HG03571 (cell line): Measurements from ENCODE around the gene UBE2G2.
"Not testable (repeated sequence)": the region's sequence is repeated elsewhere in the genome, so short reads cannot be mapped to it uniquely, and the experiment has no call there.

Source experiments
- ATAC-seq: cut with Tn5 transposase; IDR thresholded peaks from one replicate; pipeline ENCODE4 v1.9.1; 2021; ENCODE audit not compliant: unreplicated experiment

UBE2G2 gene

DNA sequence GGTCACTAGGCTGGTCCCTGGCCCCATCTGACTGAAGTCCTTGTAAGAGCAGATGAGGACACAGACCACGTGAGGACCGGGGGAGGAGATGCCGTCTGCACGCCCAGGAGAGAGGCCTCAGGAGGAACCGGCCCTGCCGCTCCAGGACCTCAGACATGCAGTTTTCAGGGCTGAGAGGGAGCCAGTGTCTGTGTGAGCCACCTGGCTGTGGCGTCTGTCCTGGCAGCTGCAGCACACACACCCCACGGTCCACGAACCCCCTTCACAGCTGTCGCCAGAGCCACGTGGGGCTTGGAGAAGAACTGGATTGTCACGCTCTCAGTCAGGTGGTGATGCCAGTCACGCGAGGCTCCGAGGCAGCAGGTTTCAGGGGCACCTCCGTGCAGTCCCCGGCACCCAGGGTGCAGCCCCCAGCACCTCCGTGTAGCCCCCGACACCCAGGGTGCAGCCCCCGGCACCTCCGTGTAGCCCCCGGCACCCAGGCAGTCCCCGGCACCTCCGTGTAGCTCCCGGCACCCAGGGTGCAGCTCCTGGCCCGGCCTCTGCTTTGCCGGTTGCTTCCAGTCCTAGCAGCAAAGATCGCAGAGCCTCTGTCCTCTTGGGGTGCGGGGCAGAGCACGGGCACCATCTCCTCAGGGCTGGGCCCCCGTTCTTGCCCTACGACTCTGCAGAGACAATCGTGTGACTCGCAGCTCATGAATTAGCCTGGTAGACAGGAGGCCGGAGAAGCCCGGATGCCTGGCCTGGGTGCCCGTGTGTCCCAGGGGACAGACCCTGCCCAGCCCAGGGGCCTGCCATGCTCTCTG is 35.2 kb upstream of the UBE2G2 start:
- no peak for ATAC-seq

DNA sequence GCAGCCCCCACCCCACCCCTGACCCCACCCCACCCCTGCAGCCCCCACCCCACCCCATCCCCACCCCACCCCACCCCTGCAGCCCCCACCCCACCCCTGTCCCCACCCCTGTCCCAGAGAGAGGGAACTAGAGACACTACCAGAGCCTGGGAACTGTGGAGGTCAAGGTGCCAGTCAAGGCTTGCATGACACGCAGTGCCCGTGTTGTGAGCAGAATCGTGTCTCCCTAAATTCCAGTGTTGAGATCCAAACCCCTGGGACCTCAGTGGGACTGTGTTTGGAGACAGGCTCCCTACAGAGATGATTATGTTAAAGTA is 34.7 kb upstream of the UBE2G2 start:
- no peak for ATAC-seq

DNA sequence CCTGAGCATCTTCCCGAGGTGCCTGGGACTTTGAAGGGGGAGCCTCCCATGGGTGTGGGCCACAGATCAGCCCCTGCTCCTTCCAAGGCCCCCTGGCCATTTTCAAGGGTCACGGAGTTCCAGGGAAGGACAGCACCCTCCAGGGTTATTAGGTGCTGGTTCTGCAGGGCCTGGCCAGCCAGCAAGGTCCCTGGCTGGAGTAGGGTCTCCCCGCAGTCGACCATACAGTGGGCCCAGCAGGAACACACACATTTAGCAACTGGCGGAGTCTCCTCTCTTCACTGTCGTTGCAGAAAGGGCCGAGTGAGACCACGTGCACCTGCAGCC is 34.0 kb upstream of the UBE2G2 start:
- ATAC-seq = no peak

- ATAC-seq = no peak
Observed at GRCh38 chr21:44834951-44835646, 33.5 kb upstream of the UBE2G2 start.

DNA sequence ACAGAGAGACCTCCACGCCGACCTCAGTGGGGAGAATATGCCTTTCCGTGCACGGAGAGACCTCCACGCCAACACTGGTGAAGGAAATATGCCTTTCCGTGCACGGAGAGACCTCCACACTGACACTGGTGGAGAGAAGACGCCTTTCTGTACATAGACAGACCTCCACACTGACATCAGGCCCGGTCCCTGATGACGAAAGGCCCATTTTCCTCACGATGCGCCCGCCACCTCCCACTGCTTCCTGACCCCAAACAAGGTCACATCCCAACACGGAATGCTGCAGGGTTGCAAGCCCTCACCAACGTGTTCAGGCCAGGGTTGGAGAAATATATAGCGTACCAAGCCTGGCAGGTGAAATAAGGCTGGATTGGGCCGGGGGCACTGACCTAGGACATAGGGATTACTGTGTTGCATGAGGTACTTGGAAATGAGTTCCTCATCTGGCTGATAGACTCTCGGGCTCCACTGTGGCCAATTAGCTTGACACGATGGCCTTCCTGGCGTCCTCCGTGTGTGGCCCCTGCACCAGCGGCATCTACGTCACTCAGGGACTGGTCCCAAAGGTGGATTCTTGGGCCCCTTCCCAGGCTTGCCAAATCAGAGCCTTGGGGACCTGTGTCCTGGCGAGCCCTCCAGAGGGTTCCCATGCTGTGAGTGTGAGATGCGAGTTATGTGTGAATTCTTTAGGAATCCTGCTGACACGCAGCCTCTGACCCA is 32.8 kb upstream of the UBE2G2 start:
- ATAC-seq = no peak

- no peak for ATAC-seq
Observed at GRCh38 chr21:44833663-44834062, 32.0 kb upstream of the UBE2G2 start.

GRCh38 chr21:44832516-44833255 is 31.1 kb upstream of the UBE2G2 start:
- not testable (repeated sequence) for ATAC-seq

- no peak for ATAC-seq
Observed at GRCh38 chr21:44831227-44831860, 29.7 kb upstream of the UBE2G2 start.

DNA sequence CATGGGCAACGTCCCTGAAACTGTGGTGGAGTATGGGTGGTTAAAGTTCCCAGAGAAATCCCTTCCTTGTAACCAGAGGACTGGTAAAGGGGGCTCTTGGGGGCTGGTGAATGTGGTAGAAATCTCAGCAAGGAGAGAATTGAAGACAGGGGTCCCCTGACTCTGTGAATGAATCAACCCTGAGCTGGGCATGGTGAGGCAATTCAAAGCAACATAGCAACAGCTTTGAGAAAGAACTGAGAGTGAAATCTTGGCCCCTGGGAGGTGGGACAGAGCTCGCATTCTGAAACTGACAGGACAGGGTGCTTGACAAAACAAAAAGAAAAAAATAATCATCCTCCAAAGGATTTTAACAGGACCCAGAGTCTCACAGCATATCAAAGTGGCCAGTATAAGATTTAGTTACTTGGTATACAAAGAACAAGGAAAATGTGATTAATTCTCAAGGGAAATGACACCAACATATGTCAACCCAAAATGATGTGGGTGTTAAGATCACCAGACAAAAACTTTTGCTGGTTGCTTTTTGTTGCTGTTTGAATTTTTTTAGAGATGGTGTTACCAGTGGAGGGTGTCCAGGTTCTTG is 28.0 kb upstream of the UBE2G2 start:
- no peak for ATAC-seq

DNA sequence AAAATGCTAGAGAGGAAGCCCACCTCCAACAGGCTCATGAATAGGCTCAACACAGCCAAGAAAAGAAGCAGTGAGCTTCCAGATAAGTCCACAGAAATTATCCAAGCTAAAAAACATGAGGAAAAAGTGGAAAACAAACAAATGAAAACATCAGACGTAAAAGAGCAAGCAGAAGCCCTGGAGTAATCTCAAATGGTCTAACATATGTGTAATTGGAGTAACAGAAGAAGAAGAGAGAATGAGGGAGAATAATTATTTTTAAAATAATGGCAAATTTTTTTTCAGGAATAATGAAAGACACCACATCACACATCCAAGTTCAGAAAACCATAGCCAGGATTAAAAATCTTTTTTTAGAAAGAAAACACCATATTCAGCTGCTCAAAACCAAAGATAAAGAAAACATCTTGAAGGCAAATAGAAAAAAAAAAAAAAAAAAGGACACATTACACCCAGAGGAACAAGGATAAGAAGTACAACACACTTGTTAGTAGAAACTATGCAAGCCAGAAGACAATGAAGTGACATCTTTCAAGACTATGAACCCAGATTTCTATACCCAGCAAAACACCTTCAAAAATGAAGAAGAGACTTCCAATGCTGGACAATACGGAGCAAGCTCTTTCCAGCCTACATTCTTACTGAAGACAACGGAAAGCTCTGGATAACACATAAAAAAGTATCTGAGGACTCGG is 26.9 kb upstream of the UBE2G2 start:
- ATAC-seq = no peak

- no peak for ATAC-seq
Observed at GRCh38 chr21:44823179-44823660, 21.6 kb upstream of the UBE2G2 start.

DNA sequence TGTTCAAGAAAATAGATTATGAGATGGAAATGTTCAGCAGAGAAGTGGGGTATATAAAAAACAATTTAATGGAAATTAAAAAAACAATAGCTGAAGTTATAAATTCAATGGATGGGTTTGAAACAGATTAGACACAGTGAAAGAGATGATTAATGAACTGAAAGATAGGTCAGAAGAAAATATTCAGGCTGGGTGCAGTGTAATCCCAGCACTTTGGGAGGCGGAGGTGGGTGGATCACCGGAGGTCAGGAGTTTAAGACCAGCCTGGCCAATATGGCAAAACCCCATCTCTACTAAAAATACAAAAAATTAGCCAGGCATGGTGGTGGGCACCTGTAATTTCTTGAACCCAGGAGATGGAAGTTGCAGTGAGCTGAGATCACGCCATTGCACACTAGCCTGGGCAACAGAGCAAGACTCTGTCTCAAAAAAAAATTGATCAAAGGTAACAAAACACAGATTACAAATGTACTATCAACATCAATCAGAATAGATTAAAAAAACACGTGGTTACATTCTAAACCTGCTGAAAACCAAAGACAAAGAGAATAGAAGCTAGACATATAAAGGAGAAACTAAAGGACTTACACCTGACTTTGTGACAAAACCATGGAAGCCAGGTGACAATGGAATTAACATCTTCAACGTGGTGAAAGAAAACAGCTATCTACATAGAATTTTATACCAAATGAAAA is 21.0 kb upstream of the UBE2G2 start:
- no peak for ATAC-seq

- ATAC-seq = no peak
Observed at GRCh38 chr21:44820851-44821250, 19.2 kb upstream of the UBE2G2 start.

DNA sequence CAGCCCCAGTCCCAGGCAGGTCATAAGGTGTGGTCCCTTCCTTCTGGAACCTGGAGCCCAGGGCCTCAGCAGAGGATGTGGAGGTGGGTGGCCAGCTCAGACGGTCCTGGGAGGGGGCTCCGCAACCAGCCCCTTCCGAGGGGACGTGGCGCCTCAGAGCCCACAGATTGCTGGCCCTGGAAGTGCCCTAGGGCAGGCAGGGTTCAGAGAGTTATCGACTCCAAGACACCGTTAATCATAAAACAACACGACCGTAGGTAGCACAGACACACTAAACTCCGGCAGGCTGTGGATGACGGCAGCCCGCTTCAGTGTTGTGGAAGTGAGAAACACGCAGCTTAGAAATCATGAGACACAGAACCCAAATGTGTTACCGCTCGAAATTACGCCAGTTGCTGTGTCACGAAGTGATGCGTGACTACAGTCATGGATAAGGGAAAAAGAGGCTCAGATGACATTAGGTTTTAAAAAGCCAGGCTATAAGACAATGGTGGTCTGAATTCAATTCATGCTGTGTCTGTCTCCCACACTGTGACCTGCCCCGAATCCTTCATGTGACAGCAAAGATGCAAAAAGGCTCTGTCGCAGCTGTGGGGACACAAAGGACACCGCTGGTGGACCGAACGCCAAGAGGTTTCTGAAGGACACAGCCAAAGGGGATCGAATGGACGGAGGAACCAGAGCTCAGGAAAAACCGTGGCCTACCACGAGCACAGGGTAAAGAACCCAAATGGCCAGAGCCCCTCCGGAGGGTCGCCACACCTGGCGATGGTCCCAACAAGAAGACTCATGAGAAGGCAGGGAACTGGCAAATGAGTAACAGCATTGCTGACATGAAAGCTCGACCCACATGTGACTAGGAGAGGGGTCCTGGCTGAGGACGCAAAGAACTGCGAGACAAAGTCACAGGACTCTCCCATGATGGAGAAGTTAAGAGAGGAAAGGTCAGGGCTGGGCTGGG is 17.9 kb upstream of the UBE2G2 start:
- ATAC-seq = no peak

DNA sequence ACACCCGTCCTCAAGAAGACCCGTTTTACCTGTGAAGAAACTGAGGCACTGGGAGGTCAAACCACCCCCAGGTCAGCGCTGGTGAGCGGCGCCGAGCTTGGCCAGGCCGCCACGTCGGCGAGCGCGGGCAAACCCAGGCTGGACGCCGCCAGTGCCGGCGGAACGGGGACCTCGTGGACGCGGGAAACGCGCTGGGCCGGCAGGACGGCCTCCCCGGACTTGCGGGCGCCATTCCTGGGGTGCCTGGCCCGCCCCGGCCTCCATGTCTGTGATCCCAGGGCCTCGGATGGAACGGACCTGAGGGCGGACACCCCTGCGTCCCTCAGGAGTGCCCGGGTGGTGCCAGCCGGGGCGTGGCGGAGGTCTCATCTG is 17.0 kb upstream of the UBE2G2 start:
- ATAC-seq = no peak

DNA sequence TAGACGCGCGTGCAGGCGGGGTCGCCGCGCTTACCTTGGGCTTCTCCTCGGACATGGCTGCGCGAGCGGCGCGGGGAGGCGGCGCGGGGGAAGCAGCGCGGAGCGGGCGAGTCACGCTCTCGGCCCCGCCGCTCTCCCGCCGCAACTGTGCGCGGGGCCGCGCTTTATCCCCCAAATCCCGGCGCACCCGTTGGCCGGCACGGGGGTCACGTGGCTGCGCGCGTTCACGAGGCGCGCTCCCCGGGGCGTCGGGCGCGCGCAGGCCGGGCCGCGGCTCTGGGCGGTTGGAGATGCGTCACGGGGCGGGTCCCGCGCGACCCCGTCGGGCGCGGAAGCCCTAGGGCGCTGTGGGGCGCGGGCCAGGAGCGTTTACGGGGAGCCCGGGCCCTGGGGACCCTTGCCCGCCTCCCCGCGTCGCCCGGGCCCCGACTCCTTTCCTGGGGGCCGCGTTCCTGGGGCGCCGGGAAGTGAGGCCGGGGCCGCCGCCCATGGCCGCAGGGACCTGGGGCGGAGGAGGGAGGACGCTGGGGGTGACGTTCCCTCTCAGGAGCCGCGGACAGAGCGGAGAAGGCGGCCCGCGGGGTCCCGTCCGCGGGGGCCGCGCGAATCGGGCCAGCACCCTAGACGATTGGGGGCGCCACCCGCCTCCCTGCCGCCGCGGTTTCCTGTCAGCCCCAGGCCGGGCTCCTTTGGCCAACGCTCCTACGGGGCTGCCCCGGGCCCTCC is 16.5 kb upstream of the UBE2G2 start, which contains the start of gene SUMO3:
Gene SUMO3 (minus strand): TSS at position 149 of the 726 bp plus-strand sequence. CDS start 94 bp downstream, at position 55.
- ATAC-seq = peak; percentile 60

- peak; percentile 55 for ATAC-seq
Observed at GRCh38 chr21:44817506-44817880, 15.9 kb upstream of the UBE2G2 start.
